ENCODE measurements around the gene SIVA1. TPM values are rescaled to one million over a fixed set of nuclear protein-coding genes. Genes with fewer than 3 reads are reported as not detected.

SIVA1 gene
- polyA plus RNA-seq, 1 of the 3 experiments (the other 2 are of a cell fraction), result 137 TPM

DNA sequence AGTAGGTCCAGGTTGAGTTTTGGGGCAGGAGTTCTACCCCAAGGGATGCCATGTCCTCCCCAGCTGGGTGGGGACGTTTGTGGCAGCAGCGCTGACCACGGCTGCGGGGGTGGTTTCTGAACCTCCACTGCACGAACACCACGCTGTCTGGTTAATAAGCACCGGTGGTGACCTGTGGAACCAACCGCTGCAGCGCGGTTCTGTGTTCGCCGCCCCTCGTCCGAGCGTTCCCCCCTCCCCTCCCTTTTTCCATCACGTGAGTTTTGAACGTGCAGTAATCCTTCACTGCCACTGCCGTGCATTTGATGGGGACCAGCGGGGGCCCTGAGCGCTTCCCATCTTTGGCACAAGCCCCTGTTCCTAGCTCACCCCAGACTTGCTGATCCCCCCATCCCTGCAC, 35.3 kb upstream of the SIVA1 start:
- Histone ChIP-seq H3K36me3 (replicated peaks in 1 of 2; ENCODE audit: control insufficient read depth in 1 of 2, insufficient read depth in 2 of 2, low read length in 1 of 2) (peaks cover 4 to 36% of the 10 kb centered on the region in 2 experiments), H3K9ac (no peak overlapping the region), H3K9me3 (no peaks in the 10 kb centered on the region), H3K4me2 (no peak overlapping the region), H3K79me2 (ENCODE audit: insufficient read depth) (no peaks in the 10 kb centered on the region), H4K20me1 (ENCODE audit: insufficient read depth) (peaks cover 10% of the 10 kb centered on the region; the same call in 1 of the 2 replicates), H2AFZ (ENCODE audit: low read depth) (no peak overlapping the region), H3K27me3 (ENCODE audit: insufficient read depth) (no peaks in the 10 kb centered on the region), H3K4me3 (ENCODE audit: low read depth in 2 of 2, low read length in 1 of 2) (no peak overlapping the region), H3K27ac (ENCODE audit: low read depth in 2 of 2, low read length in 1 of 2) (no peak overlapping the region), H3K4me1 (ENCODE audit: control insufficient read depth in 1 of 2, insufficient read depth in 2 of 2, low read depth in 1 of 2, low read length in 1 of 2) (peaks cover 0 to 13% of the 10 kb centered on the region in 2 experiments; a peak in 2 of 4 replicates), H3K9me2 (no peaks in the 10 kb centered on the region), H3F3A (replicated peaks; ENCODE audit: insufficient read depth) (no peaks in the 10 kb centered on the region)
- POLR2A ChIA-PET, result no interaction called here
- 88% methylated on average over 19 of the region's 20 CpGs for WGBS (ENCODE audit: low lambda C conversion rate)
- CTCF ChIA-PET, result interaction anchor here (2.3 kb wide), 1 partner anchor 9 kb away, joined by 16 read pairs; no protein-coding TSS in a partner anchor
- no peak for TF ChIP-seq GABPA (IDR thresholded peaks at IDR 0.05; ENCODE audit: low read depth)
- TF ChIP-seq FOXJ3 (CRISPR knock-in tag; IDR thresholded peaks at IDR 0.05), result no peak
- no peak for TF ChIP-seq SMC3 (IDR thresholded peaks at IDR 0.05; ENCODE audit: low read depth, low read length)
- TF ChIP-seq, protein P1, sequence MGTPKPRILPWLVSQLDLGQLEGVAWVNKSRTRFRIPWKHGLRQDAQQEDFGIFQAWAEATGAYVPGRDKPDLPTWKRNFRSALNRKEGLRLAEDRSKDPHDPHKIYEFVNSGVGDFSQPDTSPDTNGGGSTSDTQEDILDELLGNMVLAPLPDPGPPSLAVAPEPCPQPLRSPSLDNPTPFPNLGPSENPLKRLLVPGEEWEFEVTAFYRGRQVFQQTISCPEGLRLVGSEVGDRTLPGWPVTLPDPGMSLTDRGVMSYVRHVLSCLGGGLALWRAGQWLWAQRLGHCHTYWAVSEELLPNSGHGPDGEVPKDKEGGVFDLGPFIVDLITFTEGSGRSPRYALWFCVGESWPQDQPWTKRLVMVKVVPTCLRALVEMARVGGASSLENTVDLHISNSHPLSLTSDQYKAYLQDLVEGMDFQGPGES (IDR thresholded peaks at IDR 0.05; ENCODE audit: low read depth, low read length), result no peak
- TF ChIP-seq TCF12 (IDR thresholded peaks at IDR 0.05), result no peak
- no peak for TF ChIP-seq RAD21 (IDR thresholded peaks at IDR 0.05; ENCODE audit: low read length)
- TF ChIP-seq, protein P2, sequence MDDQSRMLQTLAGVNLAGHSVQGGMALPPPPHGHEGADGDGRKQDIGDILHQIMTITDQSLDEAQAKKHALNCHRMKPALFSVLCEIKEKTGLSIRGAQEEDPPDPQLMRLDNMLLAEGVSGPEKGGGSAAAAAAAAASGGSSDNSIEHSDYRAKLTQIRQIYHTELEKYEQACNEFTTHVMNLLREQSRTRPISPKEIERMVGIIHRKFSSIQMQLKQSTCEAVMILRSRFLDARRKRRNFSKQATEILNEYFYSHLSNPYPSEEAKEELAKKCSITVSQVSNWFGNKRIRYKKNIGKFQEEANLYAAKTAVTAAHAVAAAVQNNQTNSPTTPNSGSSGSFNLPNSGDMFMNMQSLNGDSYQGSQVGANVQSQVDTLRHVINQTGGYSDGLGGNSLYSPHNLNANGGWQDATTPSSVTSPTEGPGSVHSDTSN (IDR thresholded peaks at IDR 0.05), result no peak
- DNase-seq, result no peak

DNA sequence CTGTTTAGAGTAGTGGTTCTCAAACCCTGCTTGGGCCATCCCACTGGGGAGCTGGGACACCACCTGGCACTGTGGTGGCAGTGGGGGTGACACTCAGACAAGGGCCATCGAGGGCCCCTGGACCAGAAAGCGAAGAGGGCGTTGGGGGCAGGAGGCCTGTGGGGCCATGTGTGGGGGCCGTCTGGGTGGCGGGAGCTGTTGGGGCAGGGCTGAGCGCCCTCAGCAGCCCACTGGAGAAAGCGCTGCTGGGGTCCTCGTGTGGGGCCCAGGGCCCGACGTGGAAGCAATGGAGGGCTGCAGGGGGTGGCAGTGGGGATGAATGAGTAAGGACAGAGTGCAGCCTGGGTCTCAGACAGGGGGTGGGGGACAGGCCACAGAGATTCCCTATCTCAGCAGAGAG, 34.8 kb upstream of the SIVA1 start:
- no peaks in the 10 kb centered on the region for H3K9me3 ChIP-seq
- TF ChIP-seq, protein P3, sequence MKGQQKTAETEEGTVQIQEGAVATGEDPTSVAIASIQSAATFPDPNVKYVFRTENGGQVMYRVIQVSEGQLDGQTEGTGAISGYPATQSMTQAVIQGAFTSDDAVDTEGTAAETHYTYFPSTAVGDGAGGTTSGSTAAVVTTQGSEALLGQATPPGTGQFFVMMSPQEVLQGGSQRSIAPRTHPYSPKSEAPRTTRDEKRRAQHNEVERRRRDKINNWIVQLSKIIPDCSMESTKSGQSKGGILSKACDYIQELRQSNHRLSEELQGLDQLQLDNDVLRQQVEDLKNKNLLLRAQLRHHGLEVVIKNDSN (IDR thresholded peaks at IDR 0.05; ENCODE audit: borderline replicate concordance, low read depth), result no peak
- TF ChIP-seq FOXJ3 (CRISPR knock-in tag; IDR thresholded peaks at IDR 0.05), result no peak
- no peak for TF ChIP-seq FOXM1 (IDR thresholded peaks at IDR 0.05; ENCODE audit: low read depth)
- no peak for TF ChIP-seq GATA2 (CRISPR knock-in tag; IDR thresholded peaks at IDR 0.05)
- no peak for TF ChIP-seq TEAD4 (IDR thresholded peaks at IDR 0.05; ENCODE audit: borderline replicate concordance, insufficient read depth)
- TF ChIP-seq MXI1 (IDR thresholded peaks at IDR 0.05; ENCODE audit: low read depth, low read length), result no peak
- TF ChIP-seq FOSL2 (IDR thresholded peaks at IDR 0.05; ENCODE audit: borderline replicate concordance, low read depth), result no peak
- TF ChIP-seq SMC3 (IDR thresholded peaks at IDR 0.05; ENCODE audit: low read depth, low read length), result no peak
- no peak for TF ChIP-seq POLR2AphosphoS5 (IDR thresholded peaks at IDR 0.05; ENCODE audit: low read depth, low read length)
- no peak for TF ChIP-seq ELF1 (IDR thresholded peaks at IDR 0.05)
- TF ChIP-seq RAD21 (IDR thresholded peaks at IDR 0.05; ENCODE audit: low read length), result no peak
- 100% methylated on average over 9 of the region's 10 CpGs for WGBS (ENCODE audit: low lambda C conversion rate)
- H3K27me3 ChIP-seq (ENCODE audit: insufficient read depth), result no peaks in the 10 kb centered on the region
- no peak overlapping the region for H3K4me3 ChIP-seq (ENCODE audit: low read depth in 2 of 2, low read length in 1 of 2)
- H3K79me2 ChIP-seq (ENCODE audit: insufficient read depth), result no peaks in the 10 kb centered on the region
- peaks cover 11% of the 10 kb centered on the region; the same call in 1 of the 2 replicates for H4K20me1 ChIP-seq (ENCODE audit: insufficient read depth)
- H3K4me1 ChIP-seq (ENCODE audit: control insufficient read depth in 1 of 2, insufficient read depth in 2 of 2, low read depth in 1 of 2, low read length in 1 of 2), result peaks cover 0 to 13% of the 10 kb centered on the region in 2 experiments; a peak in 2 of 4 replicates
- no peak for DNase-seq
- ChIA-PET CTCF (interaction anchor here (2.3 kb wide), 1 partner anchor 10 kb away, joined by 16 read pairs; no protein-coding TSS in a partner anchor), POLR2A (no interaction called here)
- no peaks in the 10 kb centered on the region for H3F3A ChIP-seq (replicated peaks; ENCODE audit: insufficient read depth)
- no peak overlapping the region for H3K9ac ChIP-seq
- H3K4me2 ChIP-seq, result no peak overlapping the region
- H3K27ac ChIP-seq (ENCODE audit: low read depth in 2 of 2, low read length in 1 of 2), result no peak overlapping the region
- H2AFZ ChIP-seq (ENCODE audit: low read depth), result no peak overlapping the region
- peaks cover 4 to 31% of the 10 kb centered on the region in 2 experiments for H3K36me3 ChIP-seq (replicated peaks in 1 of 2; ENCODE audit: control insufficient read depth in 1 of 2, insufficient read depth in 2 of 2, low read length in 1 of 2)
- no peaks in the 10 kb centered on the region for H3K9me2 ChIP-seq
